GM13977 (cell line): ENCODE measurements around the gene FAAH.

Experiments
- DNase-seq: peaks from one replicate; pipeline ENCODE4 v3.0.0; 2012; ENCODE audit warnings: low spot score
- in situ Hi-C: fragments of 300-500 bp; cut with MboI; formaldehyde crosslinking; loops from one replicate; pipeline ENCODE4 v1.12.0; 2022; ENCODE audit warnings: low sequenced_read_pairs, low pct_unique_long_range_greater_than_20kb, mixed read lengths, inconsistent platforms; ENCODE audit not compliant: unreplicated experiment
- TF ChIP-seq, protein P1 (sequence below): IDR thresholded peaks from 2 replicates; pipeline ENCODE4 v1.5.1; 2012; ENCODE audit warnings: mild to moderate bottlenecking, control low read depth; ENCODE audit not compliant: insufficient read depth; ENCODE audit errors: extremely low read depth, missing control alignments

FAAH gene

DNA sequence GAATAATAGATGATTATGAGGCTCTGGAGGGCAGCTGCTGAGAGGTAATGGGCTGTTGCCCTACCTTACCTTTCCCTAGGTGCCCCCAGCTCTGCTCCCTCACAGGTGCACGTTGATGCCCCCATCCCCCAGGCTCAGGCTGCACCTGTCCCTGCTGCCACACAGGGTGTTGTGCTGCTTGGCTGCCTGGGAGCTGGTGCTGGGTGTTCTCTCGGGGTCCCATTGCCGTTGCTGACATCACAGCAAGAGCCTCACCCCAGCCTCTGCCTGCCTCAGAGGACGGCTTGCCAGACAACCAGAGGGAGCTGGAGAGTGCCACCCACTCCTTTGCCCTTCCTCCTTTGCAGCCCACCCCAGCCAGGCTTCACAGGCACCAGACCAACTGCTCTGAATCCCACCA lies 64.1 kb downstream of the FAAH start:
- in situ Hi-C loops = no loop called here
- TF ChIP-seq, protein P1, sequence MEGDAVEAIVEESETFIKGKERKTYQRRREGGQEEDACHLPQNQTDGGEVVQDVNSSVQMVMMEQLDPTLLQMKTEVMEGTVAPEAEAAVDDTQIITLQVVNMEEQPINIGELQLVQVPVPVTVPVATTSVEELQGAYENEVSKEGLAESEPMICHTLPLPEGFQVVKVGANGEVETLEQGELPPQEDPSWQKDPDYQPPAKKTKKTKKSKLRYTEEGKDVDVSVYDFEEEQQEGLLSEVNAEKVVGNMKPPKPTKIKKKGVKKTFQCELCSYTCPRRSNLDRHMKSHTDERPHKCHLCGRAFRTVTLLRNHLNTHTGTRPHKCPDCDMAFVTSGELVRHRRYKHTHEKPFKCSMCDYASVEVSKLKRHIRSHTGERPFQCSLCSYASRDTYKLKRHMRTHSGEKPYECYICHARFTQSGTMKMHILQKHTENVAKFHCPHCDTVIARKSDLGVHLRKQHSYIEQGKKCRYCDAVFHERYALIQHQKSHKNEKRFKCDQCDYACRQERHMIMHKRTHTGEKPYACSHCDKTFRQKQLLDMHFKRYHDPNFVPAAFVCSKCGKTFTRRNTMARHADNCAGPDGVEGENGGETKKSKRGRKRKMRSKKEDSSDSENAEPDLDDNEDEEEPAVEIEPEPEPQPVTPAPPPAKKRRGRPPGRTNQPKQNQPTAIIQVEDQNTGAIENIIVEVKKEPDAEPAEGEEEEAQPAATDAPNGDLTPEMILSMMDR = no peak
- no peak for DNase-seq

DNA sequence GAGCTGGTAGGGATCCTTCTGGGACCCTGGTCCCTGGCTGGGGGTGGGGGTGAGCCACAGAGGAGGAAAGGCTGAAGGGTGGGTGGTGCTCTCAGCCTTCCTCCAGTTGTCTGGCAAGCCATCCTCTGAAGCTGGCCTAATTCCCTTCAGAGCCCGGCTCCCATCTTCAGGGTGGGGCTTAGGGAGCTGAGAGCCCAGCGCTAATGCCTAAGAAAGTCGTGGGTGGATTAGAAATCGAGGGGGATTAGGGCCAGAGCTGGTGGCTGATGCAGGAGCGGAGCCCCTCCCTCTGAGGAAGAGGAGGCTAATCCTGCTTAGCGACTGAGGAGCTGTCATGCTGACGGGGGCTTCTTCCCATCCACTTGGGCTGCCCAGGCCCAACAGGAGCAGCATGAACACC lies 64.7 kb downstream of the FAAH start:
- TF ChIP-seq, protein P1 = no peak
- in situ Hi-C loops = no loop called here
- DNase-seq = no peak

DNA sequence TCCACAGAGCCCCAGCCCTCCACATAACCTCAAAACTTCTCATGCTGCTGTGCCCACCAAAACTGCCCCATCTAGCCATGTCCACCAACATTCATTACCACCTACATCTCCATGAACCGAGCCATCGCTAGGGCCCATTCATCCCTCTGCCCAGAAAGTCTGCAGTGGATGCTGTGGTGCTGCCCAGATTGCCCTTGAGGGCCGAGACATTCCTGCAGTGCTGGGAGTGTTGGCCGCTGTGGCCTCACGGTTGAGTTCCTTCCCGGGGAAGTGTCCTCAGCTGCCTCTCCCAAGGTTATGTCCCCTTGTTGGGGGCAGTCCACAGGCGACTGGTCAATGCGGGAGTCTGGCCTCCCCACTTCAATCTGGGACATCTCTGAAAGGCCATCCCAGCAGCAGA lies 65.2 kb downstream of the FAAH start:
- TF ChIP-seq, protein P1 = no peak
- in situ Hi-C loops = no loop called here
- no peak for DNase-seq

DNA sequence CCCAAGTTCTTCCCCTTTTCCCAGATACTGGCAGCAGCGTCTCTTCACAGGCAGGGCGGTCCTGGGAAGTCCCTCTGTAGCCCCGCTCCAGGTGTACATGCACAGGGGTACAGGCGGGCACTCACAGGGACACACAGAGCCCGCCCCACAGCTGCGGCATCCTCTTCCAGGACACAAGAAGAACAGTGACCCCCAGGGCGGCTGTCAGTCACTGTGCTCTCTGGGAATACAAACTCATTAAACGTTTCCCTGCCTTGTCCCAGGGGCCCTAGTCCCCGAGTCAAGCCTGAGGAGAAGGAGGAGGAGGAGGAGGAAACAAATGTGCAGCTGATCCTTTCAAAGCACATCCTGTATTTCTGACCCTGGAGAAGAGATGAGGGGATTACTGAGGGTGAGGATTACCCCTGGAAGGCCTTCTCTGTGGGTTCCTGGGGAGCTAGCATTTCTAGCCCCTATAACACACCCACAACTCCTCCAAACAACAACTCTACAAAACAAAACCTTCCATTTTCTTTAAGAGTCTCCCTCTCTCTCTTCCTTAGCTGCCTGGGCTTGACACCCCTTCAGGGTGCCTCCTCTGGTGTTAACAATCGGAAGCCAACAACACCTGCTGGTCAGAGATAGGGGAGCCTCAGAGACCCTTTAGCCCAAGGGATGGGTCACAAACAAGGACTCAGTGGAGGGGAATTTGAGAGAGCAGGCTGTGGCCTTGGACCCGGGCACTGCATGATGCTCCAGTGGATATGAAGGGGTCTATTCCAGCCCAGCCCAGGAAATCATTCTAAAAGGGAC lies 67.1 kb downstream of the FAAH start:
- in situ Hi-C loops = no loop called here
- DNase-seq = no peak
- TF ChIP-seq, protein P1 = no peak

DNA sequence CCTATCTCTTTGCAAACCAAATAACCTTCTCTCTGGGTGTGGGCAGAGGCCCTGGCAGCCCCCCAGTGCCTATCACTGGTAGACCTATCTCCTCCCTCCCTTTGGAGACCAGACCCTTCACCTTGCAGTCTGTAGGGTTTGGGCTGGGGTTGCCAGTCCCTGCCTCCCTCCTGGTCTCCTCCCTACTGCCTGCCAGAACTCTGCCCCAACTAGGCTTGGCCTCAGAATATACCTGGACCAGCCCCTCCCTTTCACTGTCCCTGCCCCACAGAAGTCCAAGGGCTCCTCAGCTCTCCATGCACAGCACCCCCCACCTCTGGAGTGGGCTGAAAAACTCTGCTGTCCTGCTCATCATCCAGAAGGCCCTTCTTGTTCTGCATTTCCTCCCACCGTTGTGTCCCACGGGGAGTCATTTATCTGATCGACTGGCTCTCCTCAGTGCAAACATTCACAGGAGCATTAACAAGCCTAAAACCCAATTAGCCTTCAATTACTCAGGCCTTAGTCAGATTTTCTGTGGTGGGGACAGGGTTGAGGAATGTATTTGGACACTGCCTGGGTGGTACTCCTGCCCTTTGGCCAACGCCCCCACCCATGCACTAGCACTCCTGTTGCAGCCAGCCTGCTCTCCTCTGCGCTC lies 67.8 kb downstream of the FAAH start:
- DNase-seq = no peak
- TF ChIP-seq, protein P1 = no peak
- in situ Hi-C loops = no loop called here
